Large intestine (tissue), 3 donors: ENCODE measurements around the gene MED13L. TPM values are rescaled to one million over a fixed set of nuclear protein-coding genes. Genes with fewer than 3 reads are reported as not detected.
"Not testable (repeated sequence)": the region's sequence is repeated elsewhere in the genome, so short reads cannot be mapped to it uniquely, and the experiment has no call there.

Experiments
- DNase-seq, 2 donors: peaks; one replicate each; pipeline versions ENCODE4 v3.0.0 to v3.0.0-alpha.2; 2013
- H3K27ac ChIP-seq: one replicate; pipeline ENCODE4 v1.5.1; 2013; ENCODE audit warnings: low read length
- H3K27me3 ChIP-seq: 2 replicates; pipeline ENCODE4 v1.6.1; 2013; ENCODE audit warnings: low read length; ENCODE audit not compliant: control insufficient read depth, insufficient read depth
- H3K36me3 ChIP-seq: 2 replicates; pipeline ENCODE4 v1.6.1; 2013; ENCODE audit warnings: low read length; ENCODE audit not compliant: control insufficient read depth, insufficient read depth
- H3K4me1 ChIP-seq: one replicate; pipeline ENCODE4 v1.6.1; 2013; ENCODE audit warnings: low read length; ENCODE audit not compliant: control insufficient read depth, insufficient read depth
- H3K4me3 ChIP-seq: one replicate; pipeline ENCODE4 v1.5.1; 2013; ENCODE audit warnings: low read length
- H3K9me3 ChIP-seq: one replicate; pipeline ENCODE4 v1.6.1; 2013; ENCODE audit warnings: mild to moderate bottlenecking, low read depth, low read length, moderate library complexity; ENCODE audit not compliant: control insufficient read depth
- WGBS: methylation state at CpG from one replicate; pipeline ENCODE4 v1.1.5; 2013; ENCODE audit warnings: low lambda C conversion rate; ENCODE audit not compliant: insufficient coverage; 5-methylcytosine and 5-hydroxymethylcytosine counted together
- polyA plus RNA-seq: library from polyadenylated mRNA; unstranded; fragments of 120-200 nt; gene quantifications from one replicate; pipeline ENCODE4 v1.2.1, GENCODE V29; 2013

MED13L gene
- polyA plus RNA-seq, 1 donor = 69.3 TPM

DNA sequence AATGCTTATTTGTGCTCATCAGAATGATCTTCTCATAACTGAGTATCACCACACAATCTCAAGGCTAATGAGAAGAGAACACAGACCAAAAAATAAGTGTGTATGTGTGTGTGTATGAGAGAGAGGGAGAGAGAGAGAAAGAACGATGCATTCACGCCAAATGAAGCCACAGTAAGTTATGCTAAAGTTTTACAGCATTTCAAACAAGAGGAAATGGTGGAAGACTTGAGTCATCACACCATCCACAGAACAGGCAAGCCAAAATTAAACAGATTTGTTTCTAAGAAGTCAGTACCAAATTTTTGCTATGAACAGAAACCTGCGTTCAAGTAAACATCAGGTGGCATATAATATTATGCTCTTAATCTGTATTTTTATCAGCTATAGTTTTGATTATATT, 141.2 kb downstream of the MED13L start:
- Histone ChIP-seq H3K4me3 (no peak overlapping the region), H3K9me3 (no peaks in the 10 kb centered on the region), H3K4me1 (peaks cover 3% of the 10 kb centered on the region), H3K36me3 (no peaks in the 10 kb centered on the region), H3K27ac (no peak overlapping the region), H3K27me3 (no peaks in the 10 kb centered on the region)
- DNase-seq = no peak
- WGBS = no CpG with 5 or more reads among the region's 3 CpGs

DNA sequence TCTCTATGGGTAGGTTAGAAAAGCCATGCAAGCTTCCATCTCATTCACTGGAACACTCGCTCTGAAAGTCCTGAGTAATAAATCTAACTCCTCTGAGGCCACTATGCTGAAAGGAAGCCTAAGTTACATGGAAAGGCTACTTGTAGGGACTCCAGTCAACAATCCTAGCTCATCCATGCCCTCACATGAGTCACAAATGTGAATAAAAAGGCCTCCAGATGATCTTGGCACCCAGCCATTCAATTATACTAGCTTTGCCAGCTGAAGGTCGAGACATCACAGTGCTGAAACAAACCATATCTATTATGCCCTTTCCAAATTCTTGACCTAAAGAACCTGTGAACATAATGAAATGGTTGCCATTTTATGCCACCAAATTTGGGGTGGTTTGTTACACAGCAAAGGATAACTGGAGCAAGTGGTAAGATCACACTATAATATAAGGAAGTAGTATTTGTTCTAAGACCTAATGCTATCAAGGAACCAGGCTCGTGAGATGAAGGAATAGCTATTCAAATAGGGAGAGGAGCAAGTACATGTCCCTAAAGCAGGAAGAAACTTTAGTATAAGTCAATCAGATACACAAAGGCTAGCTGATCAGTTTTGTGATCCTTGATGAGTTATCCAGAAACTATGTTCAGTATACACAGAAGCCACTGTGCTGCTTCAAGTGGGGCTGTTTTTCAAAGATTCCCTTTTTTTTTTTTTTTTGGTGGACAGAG, 142.1 kb downstream of the MED13L start:
- WGBS = 43% methylated on average over 1 of the region's 3 CpGs
- Histone ChIP-seq H3K4me3 (no peak overlapping the region), H3K27ac (no peak overlapping the region), H3K4me1 (peaks cover 3% of the 10 kb centered on the region), H3K36me3 (no peaks in the 10 kb centered on the region), H3K27me3 (no peaks in the 10 kb centered on the region), H3K9me3 (no peaks in the 10 kb centered on the region)
- no peak for DNase-seq

DNA sequence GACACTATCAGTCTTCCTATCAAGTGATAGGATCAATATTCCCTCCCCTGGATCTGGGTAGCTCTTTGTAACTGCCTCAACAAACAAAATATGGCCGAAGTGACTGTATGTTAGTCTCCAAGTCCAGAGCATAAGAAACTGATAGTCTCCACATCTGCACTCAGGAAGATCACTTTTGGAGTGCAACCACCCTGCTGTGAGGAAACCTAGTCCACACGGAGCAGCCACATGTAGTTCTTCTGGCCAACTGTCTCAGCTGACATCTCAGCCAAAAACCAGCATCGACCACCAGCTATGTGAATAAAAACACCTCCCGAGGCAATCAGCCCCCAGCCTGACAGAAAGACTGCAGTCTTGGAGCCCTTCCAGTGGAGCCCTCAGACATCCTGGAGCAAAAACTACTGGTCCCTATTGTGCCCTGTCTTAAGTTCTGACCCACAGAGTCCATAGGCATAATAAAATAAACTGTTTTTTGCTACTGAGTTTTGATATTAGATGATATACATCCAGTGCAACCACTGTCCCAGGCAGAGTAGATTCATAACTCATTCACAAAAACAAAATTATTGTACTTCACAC, 143.8 kb downstream of the MED13L start:
- no peak for DNase-seq
- Histone ChIP-seq H3K27me3 (no peaks in the 10 kb centered on the region), H3K4me1 (peaks cover 3% of the 10 kb centered on the region), H3K27ac (no peak overlapping the region), H3K36me3 (no peaks in the 10 kb centered on the region), H3K4me3 (no peak overlapping the region), H3K9me3 (no peaks in the 10 kb centered on the region)
- no CpG with 5 or more reads among the region's 4 CpGs for WGBS

DNA sequence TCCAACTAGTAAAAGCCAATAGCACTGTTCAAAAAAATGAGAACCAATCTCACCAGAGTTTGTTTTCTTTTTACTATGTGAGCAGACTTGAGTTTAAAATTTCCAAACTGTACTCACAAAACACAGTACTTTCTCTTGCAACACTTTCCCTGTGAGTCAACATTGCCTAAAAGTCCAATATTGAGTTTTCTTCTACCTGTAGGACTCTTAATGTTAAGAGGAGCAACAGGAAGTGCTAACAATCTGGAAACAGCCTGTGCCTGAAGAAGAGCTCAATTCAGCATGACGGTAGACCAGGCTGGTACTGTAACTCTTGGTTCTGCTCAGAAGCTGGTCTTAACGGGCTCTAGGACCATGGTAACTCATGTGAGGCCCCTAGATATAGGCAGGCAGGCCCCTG, 144.3 kb downstream of the MED13L start:
- no peaks in the 10 kb centered on the region for H3K9me3 ChIP-seq
- no peaks in the 10 kb centered on the region for H3K27me3 ChIP-seq
- H3K4me3 ChIP-seq = no peak overlapping the region
- H3K27ac ChIP-seq = no peak overlapping the region
- no CpG with 5 or more reads among the region's 2 CpGs for WGBS
- H3K4me1 ChIP-seq = peaks cover 3% of the 10 kb centered on the region
- H3K36me3 ChIP-seq = no peaks in the 10 kb centered on the region
- no peak for DNase-seq

DNA sequence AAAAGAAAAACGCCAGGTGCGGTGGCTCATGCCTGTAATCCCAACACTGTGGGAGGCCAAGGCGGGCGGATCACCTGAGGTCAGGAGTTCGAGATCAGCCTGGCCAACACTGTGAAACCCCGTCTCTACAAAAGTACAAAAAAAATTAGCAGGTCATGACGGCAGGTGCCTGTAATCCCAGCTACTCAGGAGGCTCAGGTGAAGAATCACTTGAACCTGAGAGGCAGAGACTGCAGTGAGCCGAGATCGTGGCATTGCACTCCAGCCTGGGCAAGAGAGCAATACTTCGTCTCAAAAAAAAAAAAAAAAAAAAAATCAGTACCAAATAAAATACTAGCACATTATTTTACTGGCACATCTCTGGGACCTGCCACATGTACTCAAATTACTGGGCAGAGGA, 145.5 kb downstream of the MED13L start:
- no CpG with 5 or more reads among the region's 10 CpGs for WGBS
- H3K4me1 ChIP-seq, H3K4me3 ChIP-seq, H3K27me3 ChIP-seq, H3K36me3 ChIP-seq, DNase-seq, H3K27ac ChIP-seq, H3K9me3 ChIP-seq: not testable (repeated sequence)

DNA sequence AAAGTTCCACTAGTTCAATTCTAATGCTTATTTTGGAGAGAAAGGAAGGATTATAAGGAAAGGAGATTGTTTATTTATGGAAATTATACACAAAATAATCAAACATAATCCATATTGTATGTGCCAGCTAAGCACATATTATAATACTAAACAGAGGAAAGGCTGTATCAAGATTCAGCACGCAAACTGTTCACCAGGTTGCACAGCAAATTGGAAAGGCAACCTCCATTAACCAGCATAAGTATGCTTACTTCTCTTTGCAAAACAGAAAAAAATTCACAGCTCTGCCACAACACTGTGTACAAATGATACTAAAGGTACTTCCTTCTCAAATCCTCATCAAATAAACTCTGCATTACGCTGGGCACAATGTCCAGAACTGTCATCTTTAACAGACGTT, 146.3 kb downstream of the MED13L start:
- Histone ChIP-seq H3K4me3 (no peak overlapping the region), H3K27ac (no peak overlapping the region), H3K9me3 (no peaks in the 10 kb centered on the region), H3K27me3 (no peaks in the 10 kb centered on the region), H3K4me1 (peaks cover 3% of the 10 kb centered on the region), H3K36me3 (no peaks in the 10 kb centered on the region)
- DNase-seq = no peak
- no CpG with 5 or more reads among the region's 3 CpGs for WGBS

DNA sequence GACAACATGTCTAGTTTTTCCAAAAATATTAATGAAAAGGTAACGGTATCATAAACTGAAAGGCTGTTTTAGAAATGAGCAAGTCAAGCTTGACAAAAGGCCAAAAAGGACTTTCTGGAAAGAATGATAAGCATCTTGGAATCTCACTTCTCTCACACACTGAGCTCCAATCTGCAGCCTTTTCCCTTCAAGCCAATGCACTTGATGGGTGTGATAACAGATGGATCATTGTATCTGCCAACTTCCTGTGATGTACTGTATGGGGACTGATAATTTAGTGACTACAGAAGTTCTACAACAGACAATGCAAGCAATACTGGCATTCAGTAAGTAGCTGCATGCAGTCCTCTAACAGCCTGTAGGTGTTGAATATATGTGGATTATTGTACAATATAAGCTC, 147.1 kb downstream of the MED13L start:
- peaks cover 3% of the 10 kb centered on the region for H3K4me1 ChIP-seq
- no peak overlapping the region for H3K4me3 ChIP-seq
- no CpG with 5 or more reads among the region's 1 CpG for WGBS
- H3K27me3 ChIP-seq = no peaks in the 10 kb centered on the region
- no peaks in the 10 kb centered on the region for H3K36me3 ChIP-seq
- DNase-seq = no peak
- no peak overlapping the region for H3K27ac ChIP-seq
- no peaks in the 10 kb centered on the region for H3K9me3 ChIP-seq

DNA sequence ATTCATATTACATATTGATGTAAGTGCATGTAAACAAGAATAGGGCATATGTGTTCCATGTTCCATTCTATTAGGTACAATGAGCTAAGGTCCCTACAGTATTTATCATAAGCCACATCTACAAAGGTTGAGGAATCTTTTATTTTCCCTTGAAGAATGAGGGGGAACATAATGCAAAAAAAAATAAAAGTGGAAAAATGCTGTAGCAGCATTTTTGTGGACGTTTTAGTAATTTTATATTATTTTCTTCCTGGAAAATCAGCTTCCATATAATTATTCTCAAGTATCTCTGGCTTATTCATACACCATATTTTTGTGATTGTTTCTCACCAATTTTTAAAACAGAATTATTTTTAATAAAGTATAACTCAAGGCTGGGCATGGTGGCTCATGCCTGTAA, 148.7 kb downstream of the MED13L start:
- DNase-seq = no peak
- no peaks in the 10 kb centered on the region for H3K36me3 ChIP-seq
- no peak overlapping the region for H3K27ac ChIP-seq
- 100% methylated on average over 1 of the region's 1 CpG for WGBS
- peaks cover 7% of the 10 kb centered on the region for H3K4me1 ChIP-seq
- H3K9me3 ChIP-seq = no peaks in the 10 kb centered on the region
- no peaks in the 10 kb centered on the region for H3K27me3 ChIP-seq
- no peak overlapping the region for H3K4me3 ChIP-seq

DNA sequence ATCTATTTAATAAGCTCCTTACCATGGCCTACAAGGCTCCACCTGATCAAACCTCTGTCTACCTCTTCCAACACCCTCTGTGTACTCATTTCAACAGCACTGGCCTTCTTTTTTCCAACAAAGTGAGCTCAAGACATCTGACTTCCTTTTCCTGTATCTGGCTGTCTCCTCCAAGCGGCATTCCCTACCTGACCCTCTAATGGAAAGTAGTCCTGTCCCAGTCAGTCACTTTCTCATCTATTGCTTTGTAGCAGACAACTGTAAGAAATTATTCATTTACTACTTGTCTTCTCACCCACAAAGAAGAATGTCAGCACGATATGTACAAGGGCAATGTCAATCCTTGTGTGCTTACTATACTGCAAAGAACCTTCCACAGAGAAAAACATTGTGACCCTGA, 149.6 kb downstream of the MED13L start:
- Histone ChIP-seq H3K4me3 (no peak overlapping the region), H3K27ac (no peak overlapping the region), H3K27me3 (no peaks in the 10 kb centered on the region), H3K9me3 (no peaks in the 10 kb centered on the region), H3K36me3 (no peaks in the 10 kb centered on the region), H3K4me1 (peaks cover 8% of the 10 kb centered on the region)
- DNase-seq = no peak
- WGBS = 100% methylated on average over 1 of the region's 2 CpGs

DNA sequence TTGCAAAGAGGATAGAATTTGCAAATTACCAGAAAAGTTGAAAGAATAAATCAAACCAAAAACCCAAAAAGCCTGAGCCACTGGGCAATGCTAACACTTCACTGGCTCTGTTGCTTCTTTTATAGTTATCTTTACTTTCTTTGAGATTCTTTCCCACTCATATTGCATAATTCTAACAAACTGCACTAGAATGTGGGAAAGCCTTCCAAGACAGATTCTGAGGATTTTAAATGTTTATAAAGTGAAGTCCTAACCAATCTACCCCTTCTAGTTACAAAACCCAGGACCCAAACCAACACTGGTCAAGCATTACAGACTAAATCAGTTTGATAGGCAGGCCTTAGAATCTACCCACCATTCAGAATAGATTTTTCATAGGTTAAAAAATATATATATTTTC, 150.9 kb downstream of the MED13L start:
- H3K9me3 ChIP-seq = no peaks in the 10 kb centered on the region
- no peaks in the 10 kb centered on the region for H3K36me3 ChIP-seq
- DNase-seq = no peak
- no peak overlapping the region for H3K27ac ChIP-seq
- H3K4me3 ChIP-seq = no peak overlapping the region
- H3K27me3 ChIP-seq = no peaks in the 10 kb centered on the region
- H3K4me1 ChIP-seq = peaks cover 8% of the 10 kb centered on the region

DNA sequence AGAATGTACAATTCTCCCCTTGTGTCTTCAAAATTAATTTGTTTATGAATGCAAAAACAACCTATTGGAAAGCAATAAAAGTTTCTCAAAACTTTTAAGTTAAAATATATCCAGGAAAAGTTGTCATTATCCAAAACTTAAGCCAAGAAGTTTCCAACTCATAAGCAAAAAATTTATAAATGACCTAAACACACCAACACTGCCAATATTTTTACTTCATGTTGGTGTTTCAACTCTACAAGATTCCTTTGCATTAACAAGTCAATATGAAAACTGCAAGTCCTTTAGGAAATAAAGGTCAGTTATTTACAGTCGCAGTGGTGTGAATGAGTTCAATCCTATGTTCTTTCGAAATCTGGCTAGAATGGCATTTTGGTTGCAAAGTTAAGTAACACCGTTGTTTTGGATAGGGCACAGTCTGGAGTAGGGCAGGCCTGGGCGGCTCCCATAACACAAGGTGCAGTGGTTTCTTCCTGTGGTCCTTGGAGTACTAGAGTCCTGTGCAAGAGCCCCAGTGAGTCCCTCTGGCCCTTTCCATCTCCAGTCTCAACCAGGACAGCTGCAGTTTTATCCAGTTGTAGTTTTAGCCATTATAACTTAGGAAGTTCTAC, 151.4 kb downstream of the MED13L start:
- WGBS = no CpG with 5 or more reads among the region's 4 CpGs
- no peaks in the 10 kb centered on the region for H3K36me3 ChIP-seq
- no peak overlapping the region for H3K4me3 ChIP-seq
- peaks cover 8% of the 10 kb centered on the region for H3K4me1 ChIP-seq
- no peak for DNase-seq
- H3K9me3 ChIP-seq = no peaks in the 10 kb centered on the region
- H3K27me3 ChIP-seq = no peaks in the 10 kb centered on the region
- no peak overlapping the region for H3K27ac ChIP-seq
